GM12878 (cell line): ENCODE results near the gene TNFAIP1. TPM values are rescaled to one million over a fixed set of nuclear protein-coding genes. Genes with fewer than 3 reads are reported as not detected.

ENCODE experiments used
- BHLHE40 ChIP-seq, 2 experiments: fragments of 450-650 bp in 1 of 2; IDR thresholded peaks; 2 replicates each; pipeline ENCODE4 v1.6.1; 2011 to 2017; ENCODE audit warnings: low read depth in 2 of 2, borderline replicate concordance in 1 of 2, improper control_type of control experiment in 1 of 2, low read length in 1 of 2, mild to moderate bottlenecking in 1 of 2
- CEBPZ ChIP-seq: fragments of 150-350 bp; IDR thresholded peaks from 2 replicates; pipeline ENCODE4 v1.6.1; 2016; ENCODE audit warnings: low read depth, low read length
- CHD4 ChIP-seq: fragments of 200-600 bp; sonication (generic); IDR thresholded peaks from 2 replicates; pipeline ENCODE4 v1.6.1; 2016; ENCODE audit warnings: mild to moderate bottlenecking
- CREM ChIP-seq: IDR thresholded peaks from 2 replicates; pipeline ENCODE4 v1.6.1; 2014; ENCODE audit warnings: antibody characterized with exemption, low read depth
- ESRRA ChIP-seq: IDR thresholded peaks from 2 replicates; pipeline ENCODE4 v1.6.1; 2012; ENCODE audit warnings: mild to moderate bottlenecking, low read length, improper control_type of control experiment
- EZH2 ChIP-seq: IDR thresholded peaks from 2 replicates; pipeline ENCODE4 v1.6.1; 2012; ENCODE audit warnings: low read depth, mild to moderate bottlenecking, control low read depth, inconsistent platforms, low read length, borderline replicate concordance; ENCODE audit not compliant: control insufficient read depth
- GATAD2B ChIP-seq: fragments of 450-650 bp; conservative IDR thresholded peaks from 2 replicates; pipeline ENCODE4 v1.6.1; 2017; ENCODE audit warnings: low read depth, mild to moderate bottlenecking, moderate library complexity
- HSF1 ChIP-seq: fragments of 150-350 bp; IDR thresholded peaks from 2 replicates; pipeline ENCODE4 v1.6.1; 2014; ENCODE audit warnings: mild to moderate bottlenecking, low read depth, low read length
- IKZF1 ChIP-seq: fragments of 450-650 bp; conservative IDR thresholded peaks from 2 replicates; pipeline ENCODE4 v1.6.1; 2017; ENCODE audit warnings: antibody characterized with exemption, mild to moderate bottlenecking
- MAX ChIP-seq: IDR thresholded peaks from 2 replicates; pipeline ENCODE4 v1.6.1; 2012; ENCODE audit warnings: low read depth, low read length, improper control_type of control experiment
- MEF2A ChIP-seq: IDR thresholded peaks from 2 replicates; pipeline ENCODE4 v1.6.1; 2011; ENCODE audit warnings: low read depth, mild to moderate bottlenecking, low read length, moderate library complexity; ENCODE audit not compliant: insufficient read depth
- MEF2B ChIP-seq: fragments of 450-650 bp; IDR thresholded peaks from 2 replicates; pipeline ENCODE4 v1.6.1; 2018; ENCODE audit warnings: mild to moderate bottlenecking, moderate library complexity; ENCODE audit not compliant: partially characterized antibody, poor library complexity, severe bottlenecking
- STAT1 ChIP-seq: fragments of 450-650 bp; conservative IDR thresholded peaks from 2 replicates; pipeline ENCODE4 v1.6.1; 2014; ENCODE audit warnings: antibody characterized with exemption, mild to moderate bottlenecking
- ZNF592 ChIP-seq: fragments of 450-650 bp; IDR thresholded peaks from 2 replicates; pipeline ENCODE4 v1.6.1; 2017; ENCODE audit warnings: mild to moderate bottlenecking, moderate library complexity
- polyA plus RNA-seq, 11 experiments: library from polyadenylated mRNA; depleted of rRNA in 4 of 11; unstranded in 6 of 11; stranded (reverse) in 5 of 11; fragments of >200 nt; fragmentation: Nextera tagmentation in 4 of 11; fragmentation: Illumina TruSeq in 1 of 11; extraction: Ambion mirVana in 4 of 11; extraction: Trizol in 1 of 11; gene quantifications; 1 replicate in 1 of 11; 2 replicates in 10 of 11; pipeline versions ENCODE4 v1.2.1 to v1.2.3, GENCODE V29; 2011 to 2016; ENCODE audit warnings: inconsistent platforms in 2 of 11, missing spikeins in 2 of 11, low read depth in 1 of 11
- total RNA-seq, 4 experiments: library from RNA; depleted of rRNA in 3 of 4; stranded (reverse); fragments of >200 nt in 3 of 4; fragmentation: Illumina TruSeq in 1 of 4; extraction: Trizol in 1 of 4; gene quantifications; 2 replicates each; pipeline versions ENCODE4 v1.2.1 to v1.2.3, GENCODE V29; 2013 to 2021
- TF ChIP-seq, protein P1 (sequence below): IDR thresholded peaks from 2 replicates; pipeline ENCODE4 v1.6.1; 2011; ENCODE audit warnings: borderline replicate concordance, low read depth, mild to moderate bottlenecking, moderate library complexity, mixed read lengths, low read length; ENCODE audit not compliant: insufficient read depth; ENCODE audit errors: extremely low read length
- TF ChIP-seq, protein P2 (sequence below): IDR thresholded peaks from 2 replicates; pipeline ENCODE4 v1.6.1; 2011; ENCODE audit warnings: low read depth, low read length, improper control_type of control experiment, borderline replicate concordance

Gene TNFAIP1
- total and polyA plus RNA-seq, 10 of the 15 experiments (the other 5 are each of a cell fraction or from before 2014, with no cell fraction given), result 1.8 to 16.9 (median 11.7) TPM

GRCh38 chr17:28371245-28372202 is 36.0 kb downstream of the TNFAIP1 start, which contains the start of gene SARM1 (continued):
- TF ChIP-seq CEBPZ (no peak), IKZF1 (peak; percentile 47; the same call in 1 of the 2 replicates), BHLHE40 (IDR thresholded peaks at IDR 0.05; ENCODE audit: borderline replicate concordance in 1 of 2, low read depth in 2 of 2, low read length in 1 of 2) (peak in 1 of 2 experiments; percentile 58; a peak in 1 of 4 replicates), GATAD2B (0 out of 2 replicates have a peak, but pooled peaks have one; percentile 65), STAT1 (no peak), MEF2B (peak; percentile 64), MAX (peak; percentile 86), EZH2 (no peak), CREM (no peak), ESRRA (no peak), ZNF592 (no peak), CHD4 (no peak), HSF1 (no peak), MEF2A (no peak)
- TF ChIP-seq, protein P1, sequence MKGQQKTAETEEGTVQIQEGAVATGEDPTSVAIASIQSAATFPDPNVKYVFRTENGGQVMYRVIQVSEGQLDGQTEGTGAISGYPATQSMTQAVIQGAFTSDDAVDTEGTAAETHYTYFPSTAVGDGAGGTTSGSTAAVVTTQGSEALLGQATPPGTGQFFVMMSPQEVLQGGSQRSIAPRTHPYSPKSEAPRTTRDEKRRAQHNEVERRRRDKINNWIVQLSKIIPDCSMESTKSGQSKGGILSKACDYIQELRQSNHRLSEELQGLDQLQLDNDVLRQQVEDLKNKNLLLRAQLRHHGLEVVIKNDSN, result peak; percentile 92
- TF ChIP-seq, protein P2, sequence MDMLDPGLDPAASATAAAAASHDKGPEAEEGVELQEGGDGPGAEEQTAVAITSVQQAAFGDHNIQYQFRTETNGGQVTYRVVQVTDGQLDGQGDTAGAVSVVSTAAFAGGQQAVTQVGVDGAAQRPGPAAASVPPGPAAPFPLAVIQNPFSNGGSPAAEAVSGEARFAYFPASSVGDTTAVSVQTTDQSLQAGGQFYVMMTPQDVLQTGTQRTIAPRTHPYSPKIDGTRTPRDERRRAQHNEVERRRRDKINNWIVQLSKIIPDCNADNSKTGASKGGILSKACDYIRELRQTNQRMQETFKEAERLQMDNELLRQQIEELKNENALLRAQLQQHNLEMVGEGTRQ, result peak; percentile 77
